HG02938 (cell line): Measurements from ENCODE around the gene COL4A1.

Experiments
- ATAC-seq: cut with Tn5 transposase; IDR thresholded peaks from one replicate; pipeline ENCODE4 v1.9.1; 2021; ENCODE audit warnings: mild to moderate bottlenecking, moderate library complexity; ENCODE audit not compliant: unreplicated experiment

COL4A1 gene

DNA sequence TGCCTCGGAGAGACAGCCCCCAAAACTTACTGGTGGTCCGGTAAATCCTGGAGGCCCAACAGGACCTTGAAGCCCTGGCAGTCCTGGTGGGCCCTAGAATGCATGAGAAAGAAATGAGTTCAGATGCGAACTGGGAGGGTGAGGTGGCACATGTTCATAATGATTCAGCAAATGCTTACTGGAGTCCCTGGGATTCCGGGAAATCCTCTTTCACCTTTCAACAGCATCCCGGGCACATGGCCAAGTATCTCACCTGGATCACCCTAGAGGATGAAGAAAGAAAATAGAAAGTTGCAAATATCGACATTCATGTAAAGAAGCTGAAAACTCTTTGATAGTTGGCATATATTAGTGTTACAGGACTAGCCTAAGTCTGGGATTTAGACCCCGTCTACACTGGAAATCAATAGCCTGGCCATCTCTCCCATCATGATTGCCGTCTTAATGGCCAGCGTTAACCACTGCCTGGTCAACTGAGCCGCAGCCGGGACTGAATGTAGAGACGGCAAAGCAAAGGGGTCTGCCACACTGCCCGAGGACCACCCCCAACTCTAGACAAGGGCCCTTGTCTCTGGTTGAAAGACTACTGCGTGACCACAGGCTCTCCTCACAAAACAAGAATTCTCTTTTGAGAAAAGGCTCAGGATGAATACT lies 96.9 kb downstream of the COL4A1 start:
- no peak for ATAC-seq

DNA sequence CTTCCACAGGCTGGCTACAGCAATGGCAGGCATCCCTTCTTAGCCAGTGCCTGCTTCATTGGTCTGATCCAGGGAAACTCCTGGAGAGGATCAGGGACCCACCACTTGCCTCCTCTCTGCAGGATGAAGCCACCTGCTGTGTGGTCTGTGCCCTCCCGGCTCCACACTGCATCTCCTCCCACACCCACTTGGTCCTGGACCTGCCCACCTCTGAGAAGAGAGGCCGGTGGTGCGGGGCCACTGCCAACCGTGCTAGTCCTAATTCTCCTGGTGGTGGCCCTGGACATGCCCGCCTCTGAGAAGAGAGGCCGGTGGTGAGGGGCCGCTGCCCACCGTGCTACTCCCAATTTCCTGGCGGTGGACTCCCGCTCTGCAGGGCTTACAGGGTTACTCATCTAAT lies 98.8 kb downstream of the COL4A1 start:
- no peak for ATAC-seq

DNA sequence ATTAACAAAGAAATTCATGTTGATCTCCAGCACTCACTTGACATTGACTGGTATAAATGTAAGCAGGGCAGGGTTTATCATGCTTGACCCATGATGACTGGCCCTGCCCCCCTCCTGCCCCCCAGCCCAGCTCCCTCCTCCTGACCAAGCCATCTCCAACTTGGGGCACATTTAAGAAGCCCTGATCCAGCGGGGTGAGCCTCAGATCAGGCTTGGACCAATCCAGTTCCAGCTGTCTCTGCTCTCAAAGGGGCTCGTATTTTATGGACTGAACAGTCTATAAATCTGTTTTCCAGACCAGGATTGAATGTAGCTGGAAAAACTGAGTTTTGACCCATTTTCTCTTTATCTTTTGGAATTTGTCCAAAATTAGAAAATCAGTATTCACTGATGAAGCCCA lies 100.0 kb downstream of the COL4A1 start:
- no peak for ATAC-seq

DNA sequence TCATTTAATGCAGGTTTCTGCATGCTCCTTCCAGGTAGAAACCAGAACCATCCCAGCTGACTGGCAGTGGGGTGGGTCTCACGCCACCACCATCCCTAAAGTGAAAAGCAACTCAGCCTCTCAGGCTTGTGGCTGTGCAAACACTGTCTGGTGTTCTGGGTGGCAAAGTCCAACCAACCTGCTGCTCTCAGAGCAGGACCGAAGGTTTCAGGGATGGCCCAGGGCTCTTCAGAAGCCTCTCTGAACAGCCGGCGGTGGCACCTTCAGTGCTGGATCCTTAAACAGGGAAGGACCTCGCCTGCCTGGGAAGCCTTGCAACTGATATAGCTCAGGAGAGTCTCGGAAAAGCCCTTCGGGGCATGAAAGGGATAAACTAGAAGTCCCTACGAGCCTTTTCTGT lies 100.8 kb downstream of the COL4A1 start:
- no peak for ATAC-seq

DNA sequence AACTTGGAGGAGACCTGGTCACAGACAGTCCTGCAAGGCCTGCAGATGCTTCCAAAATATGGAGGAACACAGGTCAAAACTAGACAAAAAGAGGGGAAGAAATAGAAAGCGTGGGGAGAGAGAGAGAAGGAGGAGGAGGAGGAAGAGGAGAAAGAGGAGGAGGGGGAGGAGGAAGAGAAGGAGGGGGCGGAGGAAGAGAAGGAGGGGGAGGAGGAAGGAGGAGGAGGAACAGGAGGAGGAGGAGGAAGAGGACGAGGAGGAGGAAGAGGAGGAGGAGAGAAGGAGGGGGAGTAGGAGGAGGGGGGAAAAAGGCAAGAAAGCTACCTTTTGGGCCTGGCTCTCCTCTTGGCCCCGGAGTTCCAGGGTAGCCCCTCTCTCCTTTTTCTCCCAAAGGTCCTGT lies 105.8 kb downstream of the COL4A1 start:
- ATAC-seq: no peak

DNA sequence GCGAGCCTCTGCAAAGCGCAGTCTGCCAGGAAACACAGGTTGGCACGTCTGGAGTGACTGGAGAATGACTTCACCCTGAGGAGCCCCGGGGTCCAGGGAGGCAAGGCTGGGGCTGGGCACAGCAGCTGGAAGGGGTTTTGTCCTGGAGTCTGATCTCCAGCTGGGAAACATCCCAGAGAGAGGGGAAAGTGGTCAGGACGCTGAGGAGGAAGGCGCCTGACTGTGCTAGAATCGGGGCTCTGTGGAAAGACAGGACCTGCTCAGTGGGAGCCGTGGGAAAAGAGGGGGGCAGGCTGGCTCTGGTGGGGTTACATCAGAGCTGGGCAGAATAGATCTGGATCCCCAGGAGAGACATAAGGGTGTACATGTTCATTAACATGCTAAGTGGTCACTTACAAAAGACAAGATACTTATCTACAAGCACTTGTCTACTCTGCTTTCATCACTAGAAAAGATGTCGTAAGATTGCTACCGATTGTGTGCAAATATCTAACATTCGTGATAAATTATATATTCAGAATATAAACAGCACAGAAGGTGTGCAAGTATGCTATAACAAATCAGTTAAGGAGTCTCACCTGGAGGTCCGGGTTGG lies 106.6 kb downstream of the COL4A1 start:
- ATAC-seq: no peak

DNA sequence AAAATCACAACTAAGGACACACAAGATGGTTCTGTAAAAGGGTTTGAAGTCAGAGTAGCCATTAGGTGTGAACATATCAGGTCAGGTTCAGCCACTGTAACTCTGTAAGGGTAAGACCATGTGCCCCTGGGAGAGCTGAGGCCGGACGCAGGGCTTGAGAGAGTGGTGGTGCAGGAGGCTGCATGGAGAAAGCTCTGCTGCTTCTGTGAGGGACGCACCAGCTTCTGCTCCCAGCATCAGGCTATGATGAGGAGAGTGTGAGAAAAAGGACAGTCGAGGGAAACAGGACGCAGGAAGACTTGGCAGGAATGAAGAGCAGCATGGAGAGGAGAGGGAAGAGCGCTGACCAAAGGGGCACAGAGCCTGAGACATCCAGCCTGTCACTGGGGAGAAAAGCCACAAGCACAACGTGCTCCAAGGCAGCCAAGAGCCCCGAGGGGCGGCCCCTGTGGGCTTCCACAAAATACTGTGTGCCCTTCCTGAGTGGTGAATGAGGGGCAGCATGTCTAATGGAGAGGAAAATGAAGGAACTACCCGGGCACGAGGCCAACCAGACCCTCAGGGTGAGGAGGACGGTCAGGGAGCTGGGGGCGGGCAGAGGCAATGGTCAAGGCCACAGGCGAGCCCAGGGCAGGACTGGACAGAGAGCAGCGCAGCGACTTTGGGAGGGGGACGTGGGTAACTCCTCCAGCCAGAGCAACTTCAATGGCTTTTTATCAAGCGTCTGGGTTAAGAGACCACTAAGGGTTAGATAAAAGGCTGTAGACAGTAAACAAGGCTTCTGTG lies 107.7 kb downstream of the COL4A1 start:
- no peak for ATAC-seq

DNA sequence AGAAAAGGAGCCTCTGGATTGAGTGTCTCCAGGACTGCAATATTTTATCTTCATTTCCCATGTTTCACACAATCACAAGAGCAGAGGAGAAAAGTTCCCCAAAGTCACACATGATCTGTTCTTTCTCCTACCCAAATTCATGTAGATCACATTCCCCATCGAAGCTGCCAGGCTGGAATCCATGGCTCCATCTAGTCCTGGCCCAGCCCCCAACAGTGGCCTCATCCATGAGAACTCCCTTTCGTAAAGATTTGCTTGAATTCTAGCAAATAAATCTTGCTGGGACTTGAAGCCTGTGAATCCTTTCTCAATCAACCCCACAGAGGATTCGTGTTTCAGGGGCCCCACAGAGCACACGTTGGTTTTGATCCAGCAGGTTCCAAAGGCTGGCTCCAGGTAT lies 109.5 kb downstream of the COL4A1 start:
- no peak for ATAC-seq

DNA sequence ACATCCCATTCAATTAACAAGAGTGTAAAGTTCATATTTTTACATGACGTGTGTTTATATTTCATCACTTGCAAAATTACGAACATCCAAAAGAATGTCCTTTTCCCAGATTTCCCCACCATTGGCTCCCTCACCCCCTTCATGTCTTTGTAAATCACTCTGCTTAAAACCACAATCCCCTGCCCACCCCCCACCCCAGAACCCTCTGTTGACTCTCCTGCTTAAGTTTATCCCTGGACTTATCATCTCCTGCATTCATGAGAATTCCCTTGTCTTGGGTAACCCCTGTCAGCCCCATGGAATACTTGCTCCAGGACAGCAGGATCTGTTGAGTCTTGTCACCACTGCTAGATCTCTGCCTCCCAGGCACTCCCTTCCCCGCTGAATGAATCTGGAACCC lies 109.9 kb downstream of the COL4A1 start:
- ATAC-seq: no peak

DNA sequence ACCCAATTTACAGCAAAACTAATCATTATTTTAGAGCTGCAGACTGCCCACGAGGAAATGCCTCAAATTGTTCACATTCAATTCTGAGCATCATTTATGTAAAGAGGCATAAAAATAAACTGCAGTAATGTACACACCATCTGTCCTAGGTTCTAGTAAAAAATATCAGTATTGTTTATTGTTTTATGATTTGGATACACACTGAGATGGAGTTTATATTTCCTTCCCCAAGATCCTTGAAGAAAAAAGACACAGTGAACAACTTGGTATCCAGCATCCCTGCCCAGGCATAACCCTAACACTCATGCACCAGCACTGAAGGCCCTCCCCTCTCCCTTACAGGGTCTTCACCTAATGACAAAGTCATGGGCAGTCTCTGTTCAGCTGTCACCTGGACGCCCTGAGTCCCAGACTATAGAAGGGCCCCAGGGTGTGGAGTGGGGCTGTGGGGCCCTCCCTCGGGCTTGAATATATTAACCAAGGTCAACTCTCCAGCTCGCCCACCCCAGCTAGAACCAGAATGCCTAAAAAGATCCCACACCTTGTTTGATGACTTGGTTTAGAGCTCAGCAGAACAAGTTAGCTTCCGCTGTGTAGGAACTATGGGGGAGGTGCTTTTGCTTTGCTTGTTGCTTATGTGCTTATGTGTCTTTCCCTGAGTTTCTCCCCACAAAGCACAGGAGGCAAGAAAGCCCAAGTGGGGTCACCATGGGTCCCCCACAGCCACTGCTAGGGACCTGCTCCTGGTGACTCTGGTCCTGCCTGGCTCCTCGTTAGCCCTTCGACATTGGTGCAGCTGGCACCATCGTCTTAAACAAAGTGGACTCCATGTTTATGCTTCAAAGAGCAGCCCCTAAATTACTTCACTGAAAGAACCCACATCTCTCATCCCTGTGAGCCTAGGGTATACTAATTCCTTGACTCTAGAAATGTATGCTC lies 111.1 kb downstream of the COL4A1 start:
- ATAC-seq: no peak

DNA sequence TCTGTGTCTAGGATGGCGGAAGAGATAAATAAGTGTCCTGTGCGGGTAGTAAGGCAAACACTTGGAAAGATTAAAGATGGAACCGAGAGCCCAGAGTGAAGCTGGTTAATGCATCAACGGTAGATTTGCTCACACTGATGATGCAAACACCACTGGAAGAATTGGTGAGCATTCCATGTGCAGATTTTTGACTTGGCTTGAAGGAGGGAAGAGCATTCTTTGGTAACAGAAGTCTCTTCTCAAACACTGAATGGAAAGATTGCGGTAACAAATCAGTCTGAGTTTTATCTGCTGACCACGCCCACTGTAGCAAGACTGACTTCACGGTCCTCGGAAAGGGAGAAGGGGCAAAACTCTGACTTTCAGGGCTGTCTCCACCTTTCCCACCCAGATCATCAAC lies 112.5 kb downstream of the COL4A1 start:
- no peak for ATAC-seq

DNA sequence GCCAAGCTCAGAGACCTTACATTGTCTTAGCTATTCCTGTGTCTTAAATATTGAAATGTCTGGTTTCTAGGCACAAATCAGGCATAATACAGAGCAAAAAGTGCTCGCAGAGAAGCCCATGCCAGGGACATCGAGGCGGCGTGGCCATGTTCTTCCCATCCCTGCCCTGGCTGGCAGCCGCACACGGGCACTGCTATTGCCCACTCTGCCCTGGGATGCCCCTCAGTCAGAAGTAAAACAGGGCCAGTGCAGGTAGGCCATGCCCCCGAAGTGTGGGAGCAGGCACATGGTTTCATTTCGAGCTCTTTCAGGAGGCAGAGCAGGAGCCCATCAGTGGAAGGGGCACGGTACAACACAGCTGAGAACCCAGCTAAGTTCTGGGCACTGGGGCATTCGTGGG lies 113.5 kb downstream of the COL4A1 start:
- no peak for ATAC-seq

DNA sequence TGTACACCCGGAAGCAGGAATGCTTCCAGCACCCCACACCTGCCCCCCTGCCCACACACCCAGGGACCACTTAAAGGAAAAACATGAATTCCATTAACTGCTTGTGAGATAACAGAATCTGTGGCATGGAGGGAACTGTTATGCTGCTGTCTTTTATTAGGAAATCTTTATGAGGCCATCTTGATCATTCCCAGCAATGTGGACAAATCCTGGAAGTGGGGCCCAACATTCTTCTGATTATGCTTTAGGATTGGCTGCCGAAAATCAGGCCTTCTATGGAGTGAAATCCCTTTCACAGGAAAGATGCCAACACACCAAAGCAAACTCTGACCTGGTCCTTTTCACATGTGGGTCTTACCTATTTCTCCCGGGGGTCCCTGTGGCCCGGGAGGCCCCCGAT lies 114.5 kb downstream of the COL4A1 start:
- no peak for ATAC-seq

DNA sequence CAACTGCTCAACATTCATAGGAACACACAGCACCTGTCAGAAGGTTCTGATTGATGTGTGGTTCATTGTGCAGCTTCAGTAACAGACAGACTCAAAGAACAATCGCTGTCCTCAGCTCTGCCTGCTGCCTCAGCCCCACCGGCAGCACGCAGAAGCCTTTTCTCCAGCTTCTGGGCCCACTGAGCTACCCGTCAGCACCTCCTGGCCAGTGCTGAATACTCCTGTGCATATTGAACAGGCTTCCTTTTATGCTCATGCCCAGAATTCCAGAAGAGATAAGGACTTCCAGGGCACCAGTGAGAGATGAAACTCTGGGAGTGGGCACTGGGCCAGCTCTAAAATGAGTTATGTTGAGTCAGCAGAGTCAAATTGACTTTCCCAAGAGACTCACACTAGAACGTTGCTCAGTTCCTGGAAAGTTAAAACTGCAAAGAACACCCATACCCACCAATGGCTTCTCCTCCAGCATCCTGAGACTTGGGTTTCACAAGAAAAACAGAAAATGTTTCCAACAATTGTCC lies 119.3 kb downstream of the COL4A1 start:
- no peak for ATAC-seq

DNA sequence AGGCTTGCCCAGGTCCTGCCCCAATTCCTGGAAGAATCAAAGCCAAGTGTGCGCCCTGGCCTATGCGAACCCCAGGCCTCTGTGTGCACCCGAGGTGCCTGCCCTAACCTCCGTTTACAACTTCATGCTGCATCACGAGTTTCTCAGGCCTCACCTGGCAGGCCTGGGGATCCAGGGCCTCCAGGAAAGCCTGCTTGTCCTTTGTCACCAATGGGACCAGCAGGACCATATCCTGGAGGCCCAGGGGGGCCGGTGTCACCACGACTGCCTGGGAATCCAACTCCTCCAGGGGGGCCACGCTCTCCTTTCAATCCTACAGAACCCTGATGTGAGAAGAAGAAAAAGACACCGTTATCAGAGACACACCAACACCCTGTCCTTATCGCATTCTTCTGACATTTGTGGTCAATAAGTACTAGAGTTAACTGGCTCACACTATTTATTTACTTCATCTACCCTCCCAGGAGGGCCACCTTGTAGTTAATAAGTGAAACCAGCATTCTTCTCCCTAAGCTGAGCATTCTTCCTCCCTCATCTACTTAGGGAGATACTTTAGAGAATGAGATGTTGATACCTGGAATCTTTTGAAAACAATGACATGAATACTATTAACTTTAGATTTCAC lies 120.6 kb downstream of the COL4A1 start:
- ATAC-seq: no peak

DNA sequence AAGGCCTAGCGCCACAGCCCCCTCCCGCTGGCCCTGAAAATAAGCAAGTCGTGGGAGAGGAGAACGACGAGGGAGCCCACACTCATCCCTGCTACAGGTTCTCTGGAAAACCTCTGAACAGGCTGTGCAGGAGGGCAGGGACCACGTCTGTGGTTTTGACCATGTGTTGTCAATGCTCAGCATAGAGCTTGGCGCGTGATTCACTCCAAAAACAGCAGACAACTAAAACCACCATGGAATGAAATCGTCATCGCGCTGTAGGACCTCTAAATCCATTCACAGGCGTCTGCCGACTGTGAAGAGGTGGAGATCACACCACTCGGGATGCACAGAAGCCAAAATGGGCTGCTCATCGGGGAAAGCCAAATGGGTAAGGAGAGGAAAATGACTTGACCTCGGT lies 121.3 kb downstream of the COL4A1 start:
- ATAC-seq: no peak

DNA sequence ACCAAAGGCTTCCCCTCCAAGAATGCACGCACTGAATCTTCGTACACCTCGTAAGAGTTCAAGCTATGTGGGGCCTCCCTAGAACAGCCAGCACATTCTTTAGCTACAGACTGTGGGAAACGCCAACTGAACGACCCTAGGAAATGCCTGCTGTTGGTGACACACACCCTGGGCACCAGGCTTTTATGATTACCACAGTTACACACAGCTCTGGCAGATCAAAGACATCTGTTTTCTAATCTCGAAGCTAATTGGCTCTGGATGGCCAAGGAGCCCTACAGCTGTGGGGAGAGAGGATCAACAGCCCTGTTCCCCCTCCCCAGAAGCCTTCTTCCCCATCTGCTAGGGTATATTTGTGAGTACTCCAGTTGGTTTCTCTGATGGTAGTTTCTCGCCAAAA lies 123.0 kb downstream of the COL4A1 start:
- no peak for ATAC-seq

DNA sequence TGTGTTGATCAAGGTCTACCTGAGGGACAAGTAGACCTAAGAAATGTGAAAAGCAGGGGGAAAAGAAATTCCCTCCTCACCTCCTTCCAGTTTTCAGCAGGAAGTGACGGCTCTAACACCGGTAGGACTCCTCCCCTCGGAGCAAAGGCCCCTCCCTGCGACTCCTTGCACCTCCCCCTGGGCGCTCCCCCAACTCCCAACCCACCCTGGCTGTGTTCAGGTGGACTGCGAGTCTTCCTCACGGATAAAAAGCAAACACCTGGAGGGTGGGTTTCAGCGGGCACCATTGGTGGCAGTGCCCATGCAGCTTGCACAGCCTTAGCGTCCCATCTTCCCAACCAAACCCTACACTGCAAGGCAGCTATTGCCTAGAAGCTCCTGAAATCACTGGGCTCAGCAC lies 124.5 kb downstream of the COL4A1 start:
- no peak for ATAC-seq

DNA sequence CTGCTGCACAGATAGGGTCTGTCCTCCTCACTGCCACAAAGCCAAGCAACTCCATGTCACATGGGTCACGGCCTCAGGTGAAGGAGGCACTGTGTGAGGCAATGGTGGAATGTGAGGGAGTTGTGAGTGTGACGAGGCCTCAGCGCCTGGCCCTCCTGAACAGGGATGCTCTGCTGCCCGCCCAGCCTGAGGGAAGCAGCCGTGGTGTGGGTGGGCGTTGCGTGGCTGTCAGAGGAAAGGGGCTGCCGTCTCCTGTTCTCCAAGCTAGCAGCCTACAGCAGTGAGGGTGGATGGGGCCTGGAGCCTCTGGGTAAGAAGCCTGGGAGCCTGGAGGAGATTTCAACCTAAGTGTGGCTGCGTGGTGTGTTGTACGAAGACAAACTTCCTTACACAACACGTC lies 125.0 kb downstream of the COL4A1 start:
- no peak for ATAC-seq

DNA sequence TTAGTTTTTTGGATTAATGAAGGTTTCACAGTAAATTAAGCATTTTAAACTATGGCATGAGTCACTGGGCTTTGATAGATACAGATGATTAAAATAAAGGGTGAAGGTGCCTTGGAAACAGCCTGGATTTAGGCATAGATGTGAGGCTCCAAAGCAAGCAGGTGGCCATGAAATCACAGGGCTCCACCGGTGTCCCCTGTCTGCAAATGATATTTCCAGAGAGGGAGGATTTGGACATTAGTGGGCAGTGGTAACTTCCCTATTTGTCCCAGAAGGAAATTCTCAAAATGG lies 127.2 kb downstream of the COL4A1 start:
- no peak for ATAC-seq
